Tibial artery (tissue), 4 donors: ENCODE measurements around the gene PARN.
"Not testable (repeated sequence)": the region's sequence is repeated elsewhere in the genome, so short reads cannot be mapped to it uniquely, and the experiment has no call there.

Source experiments
- DNase-seq, 2 donors: peaks; one replicate each; pipeline ENCODE4 v3.0.0-alpha.2; 2019
- H3K27ac ChIP-seq, 2 donors: fragments of 200-600 bp; sonication (generic) in 1 of 2; 1 replicate in 1 of 2; 2 replicates in 1 of 2; pipeline ENCODE4 v1.5.1; 2018 to 2019; ENCODE audit warnings: mild to moderate bottlenecking in 1 of 2
- H3K27me3 ChIP-seq, 2 donors: fragments of 200-600 bp; sonication (generic) in 1 of 2; one replicate each; pipeline versions ENCODE4 v1.5.1 to v1.6.0; 2016 to 2019
- H3K36me3 ChIP-seq, 3 donors: fragments of 200-600 bp; sonication (generic) in 2 of 3; one replicate each; pipeline ENCODE4 v1.5.1; 2016 to 2019; ENCODE audit warnings: mild to moderate bottlenecking in 2 of 3
- H3K4me1 ChIP-seq, 4 donors: fragments of 200-600 bp; sonication (generic) in 2 of 4; 1 replicate in 3 of 4; 2 replicates in 1 of 4; pipeline ENCODE4 v1.5.1; 2016 to 2019
- H3K4me3 ChIP-seq, 2 donors: fragments of 200-600 bp; sonication (generic) in 1 of 2; 1 replicate in 1 of 2; 2 replicates in 1 of 2; pipeline ENCODE4 v1.5.1; 2018 to 2019; ENCODE audit warnings: mild to moderate bottlenecking in 2 of 2
- H3K9me3 ChIP-seq, 3 donors: fragments of 200-600 bp; sonication (generic) in 1 of 3; one replicate each; pipeline ENCODE4 v1.5.1; 2016 to 2019
- intact Hi-C: fragments of 100-400 bp; cut with DNase I; formaldehyde crosslinking; loops from one replicate; pipeline ENCODE4 v1.15.0; 2023; ENCODE audit warnings: low total_unique reads
- TF ChIP-seq, protein P1 (sequence below), 2 experiments: fragments of 200-600 bp in 1 of 2; fragments of 450-650 bp in 1 of 2; IDR thresholded peaks; one replicate each; pipeline ENCODE4 v1.5.1; 2017 to 2019; ENCODE audit warnings: antibody characterized with exemption in 2 of 2, mild to moderate bottlenecking in 1 of 2, moderate library complexity in 1 of 2

The PARN gene

DNA sequence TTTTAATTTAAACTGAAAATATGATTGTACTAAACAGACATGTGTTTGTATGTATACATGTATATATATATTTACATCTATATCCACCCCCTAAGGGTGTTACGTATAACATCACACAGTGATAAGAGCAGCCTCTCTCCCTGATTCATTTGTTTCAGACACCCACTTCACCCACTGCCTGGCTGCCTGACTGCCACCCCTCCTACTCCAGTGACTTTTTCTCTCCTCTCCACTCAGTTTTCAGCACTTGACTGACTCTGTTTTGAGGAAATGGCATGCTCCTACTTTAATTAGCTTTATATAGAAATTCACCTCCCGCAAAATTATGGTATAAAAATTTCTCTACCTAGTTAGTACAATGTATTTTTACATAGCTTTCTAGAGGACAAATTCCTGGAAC lies 22.7 kb upstream of the PARN start:
- TF ChIP-seq, protein P1, sequence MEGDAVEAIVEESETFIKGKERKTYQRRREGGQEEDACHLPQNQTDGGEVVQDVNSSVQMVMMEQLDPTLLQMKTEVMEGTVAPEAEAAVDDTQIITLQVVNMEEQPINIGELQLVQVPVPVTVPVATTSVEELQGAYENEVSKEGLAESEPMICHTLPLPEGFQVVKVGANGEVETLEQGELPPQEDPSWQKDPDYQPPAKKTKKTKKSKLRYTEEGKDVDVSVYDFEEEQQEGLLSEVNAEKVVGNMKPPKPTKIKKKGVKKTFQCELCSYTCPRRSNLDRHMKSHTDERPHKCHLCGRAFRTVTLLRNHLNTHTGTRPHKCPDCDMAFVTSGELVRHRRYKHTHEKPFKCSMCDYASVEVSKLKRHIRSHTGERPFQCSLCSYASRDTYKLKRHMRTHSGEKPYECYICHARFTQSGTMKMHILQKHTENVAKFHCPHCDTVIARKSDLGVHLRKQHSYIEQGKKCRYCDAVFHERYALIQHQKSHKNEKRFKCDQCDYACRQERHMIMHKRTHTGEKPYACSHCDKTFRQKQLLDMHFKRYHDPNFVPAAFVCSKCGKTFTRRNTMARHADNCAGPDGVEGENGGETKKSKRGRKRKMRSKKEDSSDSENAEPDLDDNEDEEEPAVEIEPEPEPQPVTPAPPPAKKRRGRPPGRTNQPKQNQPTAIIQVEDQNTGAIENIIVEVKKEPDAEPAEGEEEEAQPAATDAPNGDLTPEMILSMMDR (IDR thresholded peaks at IDR 0.05): no peak
- no peak overlapping the region for H3K27ac ChIP-seq
- intact Hi-C loops: no loop called here
- H3K4me3 ChIP-seq: no peak overlapping the region
- H3K27me3 ChIP-seq: no peaks in the 10 kb centered on the region
- H3K36me3 ChIP-seq: peaks cover 81 to 95% (median 82%) of the 10 kb centered on the region in 3 donors
- H3K9me3 ChIP-seq: no peaks in the 10 kb centered on the region
- DNase-seq: no peak
- H3K4me1 ChIP-seq: no peaks in the 10 kb centered on the region

GRCh38 chr16:14650629-14651028 lies 20.6 kb upstream of the PARN start:
- no peaks in the 10 kb centered on the region for H3K4me1 ChIP-seq
- TF ChIP-seq, protein P1 (IDR thresholded peaks at IDR 0.05): no peak
- no peaks in the 10 kb centered on the region for H3K9me3 ChIP-seq
- H3K36me3 ChIP-seq: peaks cover 81 to 95% (median 82%) of the 10 kb centered on the region in 3 donors
- DNase-seq: no peak
- intact Hi-C loops: no loop called here
- no peak overlapping the region for H3K27ac ChIP-seq
- H3K27me3 ChIP-seq: no peaks in the 10 kb centered on the region
- no peak overlapping the region for H3K4me3 ChIP-seq

DNA sequence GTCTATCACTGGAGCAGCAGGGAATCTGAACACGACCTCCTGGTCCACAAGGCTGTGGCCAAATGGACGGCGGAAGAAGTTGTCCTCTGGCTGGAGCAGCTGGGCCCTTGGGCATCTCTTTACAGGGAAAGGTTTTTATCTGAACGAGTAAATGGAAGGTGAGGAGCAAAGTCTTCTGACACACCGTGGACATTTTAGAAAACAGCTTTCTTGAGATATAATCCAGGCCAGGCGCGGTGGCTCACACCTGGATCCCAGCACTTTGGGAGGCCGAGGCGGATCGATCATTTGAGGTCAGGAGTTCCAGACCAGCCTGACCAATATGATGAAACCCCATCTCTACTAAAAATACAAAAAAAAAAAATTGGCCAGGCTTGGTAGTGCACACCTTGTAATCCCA lies 19.8 kb upstream of the PARN start:
- Histone ChIP-seq H3K27ac (no peak overlapping the region), H3K36me3 (peaks cover 85 to 95% (median 86%) of the 10 kb centered on the region in 3 donors), H3K4me1 (no peaks in the 10 kb centered on the region), H3K27me3 (no peaks in the 10 kb centered on the region), H3K9me3 (no peaks in the 10 kb centered on the region), H3K4me3 (no peak overlapping the region)
- no peak for DNase-seq
- TF ChIP-seq, protein P1 (IDR thresholded peaks at IDR 0.05): no peak
- intact Hi-C loops: no loop called here

- H3K9me3 ChIP-seq: no peaks in the 10 kb centered on the region
- H3K4me3 ChIP-seq: no peak overlapping the region
- no peak overlapping the region for H3K27ac ChIP-seq
- H3K36me3 ChIP-seq: peaks cover 28 to 52% (median 38%) of the 10 kb centered on the region in 3 donors
- TF ChIP-seq, protein P1 (IDR thresholded peaks at IDR 0.05): no peak
- no peaks in the 10 kb centered on the region for H3K4me1 ChIP-seq
- no peak for DNase-seq
- H3K27me3 ChIP-seq: no peaks in the 10 kb centered on the region
- intact Hi-C loops: no loop called here
Measured at GRCh38 chr16:14641926-14642325, 11.9 kb upstream of the PARN start.

DNA sequence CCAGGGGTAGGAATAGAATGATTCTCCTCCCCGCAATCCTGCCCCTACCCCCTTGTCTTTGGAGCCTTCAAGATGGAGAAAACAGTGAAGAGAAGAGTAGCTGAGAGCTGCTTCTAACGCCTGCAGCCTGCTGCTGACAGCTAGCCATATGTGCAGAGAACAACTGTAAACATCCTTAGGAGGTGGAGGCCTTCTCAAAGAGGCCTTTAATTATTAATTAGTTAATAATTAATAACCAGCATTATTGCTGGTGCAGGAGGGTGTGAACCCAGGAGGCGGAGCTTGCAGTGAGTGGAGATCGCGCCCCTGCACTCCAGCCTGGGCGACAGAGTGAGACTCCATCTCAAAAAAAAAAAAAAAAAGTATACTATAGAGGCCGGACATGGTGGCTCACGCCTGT lies 11.1 kb upstream of the PARN start:
- Histone ChIP-seq H3K27ac (no peak overlapping the region), H3K27me3 (no peaks in the 10 kb centered on the region), H3K9me3 (no peaks in the 10 kb centered on the region), H3K4me3 (no peak overlapping the region), H3K4me1 (peaks cover 0 to 5% (median 2%) of the 10 kb centered on the region in 4 donors), H3K36me3 (peaks cover 22 to 44% (median 31%) of the 10 kb centered on the region in 3 donors)
- DNase-seq: no peak
- TF ChIP-seq, protein P1 (IDR thresholded peaks at IDR 0.05): no peak
- intact Hi-C loops: no loop called here

- Histone ChIP-seq H3K27ac (no peak overlapping the region), H3K36me3 (peaks cover 15 to 38% (median 24%) of the 10 kb centered on the region in 3 donors), H3K27me3 (no peaks in the 10 kb centered on the region), H3K4me1 (peaks cover 0 to 12% (median 5%) of the 10 kb centered on the region in 4 donors), H3K9me3 (no peaks in the 10 kb centered on the region), H3K4me3 (no peak overlapping the region)
- intact Hi-C loops: no loop called here
- TF ChIP-seq, protein P1 (IDR thresholded peaks at IDR 0.05): no peak
- no peak for DNase-seq
Measured at GRCh38 chr16:14640538-14640937, 10.5 kb upstream of the PARN start.

DNA sequence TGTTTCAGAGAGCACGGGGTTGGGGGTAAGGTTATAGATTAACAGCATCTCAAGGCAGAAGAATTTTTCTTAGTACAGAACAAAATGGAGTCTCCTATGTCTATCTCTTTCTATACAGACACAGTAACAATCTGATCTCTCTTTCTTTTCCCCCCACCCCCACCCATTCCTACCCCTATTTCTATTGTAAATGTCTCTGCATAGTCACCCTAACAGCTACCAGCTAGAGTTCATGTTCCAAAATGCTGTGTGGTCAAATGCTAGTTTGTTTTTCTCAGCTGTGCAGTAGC lies 6.8 kb upstream of the PARN start:
- DNase-seq, H3K27me3 ChIP-seq, H3K4me3 ChIP-seq, intact Hi-C loops, H3K9me3 ChIP-seq, H3K27ac ChIP-seq: not testable (repeated sequence)
- Histone ChIP-seq H3K36me3 (peaks cover 0 to 23% (median 10%) of the 10 kb centered on the region in 3 donors), H3K4me1 (peaks cover 0 to 38% (median 25%) of the 10 kb centered on the region in 4 donors)

DNA sequence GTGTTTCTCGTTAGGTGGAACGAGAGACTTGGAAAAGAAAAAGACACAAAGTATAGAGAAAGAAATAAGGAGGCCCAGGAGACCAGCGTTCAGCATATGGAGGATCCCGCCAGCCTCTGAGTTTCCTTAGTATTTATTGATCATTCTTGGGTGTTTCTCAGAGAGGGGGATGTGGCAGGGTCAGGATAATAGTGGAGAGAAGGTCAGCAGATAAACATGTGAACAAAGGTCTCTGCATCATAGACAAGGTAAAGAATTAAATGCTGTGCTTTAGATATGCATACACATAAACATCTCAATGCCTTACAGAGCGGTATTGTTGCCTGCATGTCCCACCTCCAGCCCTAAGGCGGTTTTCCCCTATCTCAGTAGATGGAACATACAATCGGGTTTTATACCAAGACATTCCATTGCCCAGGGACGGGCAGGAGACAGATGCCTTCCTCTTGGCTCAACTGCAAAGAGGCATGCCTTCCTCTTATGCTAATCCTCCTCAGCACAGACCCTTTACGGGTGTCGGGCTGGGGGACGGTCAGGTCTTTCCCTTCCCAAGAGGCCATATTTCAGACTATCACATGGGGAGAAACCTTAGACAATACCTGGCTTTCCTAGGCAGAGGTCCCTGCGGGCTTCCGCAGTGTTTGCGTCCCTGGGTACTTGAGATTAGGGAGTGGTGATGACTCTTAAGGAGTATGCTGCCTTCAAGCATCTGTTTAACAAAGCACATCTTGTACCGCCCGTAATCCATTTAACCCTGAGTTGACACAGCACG lies 6.3 kb upstream of the PARN start:
- H3K9me3 ChIP-seq, H3K27ac ChIP-seq, intact Hi-C loops, H3K4me3 ChIP-seq, H3K27me3 ChIP-seq, DNase-seq: not testable (repeated sequence)
- Histone ChIP-seq H3K4me1 (peaks cover 0 to 41% (median 28%) of the 10 kb centered on the region in 4 donors), H3K36me3 (peaks cover 0 to 23% (median 10%) of the 10 kb centered on the region in 3 donors)
